Heart left ventricle (tissue), 16 donors: ENCODE measurements around the gene ATXN1. TPM values are rescaled to one million over a fixed set of nuclear protein-coding genes. Genes with fewer than 3 reads are reported as not detected.

Experiments used
- ATAC-seq, 4 donors: fragments of 200-7000 bp; cut with Tn5 transposase; one replicate each; pipeline ENCODE4 v1.9.1; 2020 to 2022; ENCODE audit warnings: moderate library complexity in 4 of 4, mild to moderate bottlenecking in 3 of 4, moderate number of reproducible peaks in 1 of 4
- DNase-seq, 5 donors: peaks; one replicate each; pipeline ENCODE4 v3.0.0-alpha.2; 2020
- H3K27ac ChIP-seq, 12 donors: fragments of 200-600 bp; sonication (generic) in 4 of 12; one replicate each; pipeline versions ENCODE4 v1.5.0 to v1.8.0; 2016 to 2022; ENCODE audit warnings: mild to moderate bottlenecking in 2 of 12
- H3K27me3 ChIP-seq, 9 donors: fragments of 200-600 bp; sonication (generic) in 2 of 9; one replicate each; pipeline versions ENCODE4 v1.5.1 to v1.8.0; 2016 to 2022; ENCODE audit warnings: mild to moderate bottlenecking in 3 of 9
- H3K36me3 ChIP-seq, 9 donors: fragments of 200-600 bp; sonication (generic) in 2 of 9; one replicate each; pipeline versions ENCODE4 v1.5.0 to v1.8.0; 2018 to 2022; ENCODE audit warnings: mild to moderate bottlenecking in 2 of 9
- H3K4me1 ChIP-seq, 12 donors: fragments of 200-600 bp; sonication (generic) in 4 of 12; one replicate each; pipeline versions ENCODE4 v1.5.0 to v1.8.0; 2016 to 2022; ENCODE audit warnings: mild to moderate bottlenecking in 3 of 12
- H3K4me3 ChIP-seq, 12 donors: fragments of 200-600 bp; sonication (generic) in 4 of 12; one replicate each; pipeline versions ENCODE4 v1.5.0 to v1.8.0; 2017 to 2022; ENCODE audit warnings: mild to moderate bottlenecking in 9 of 12, moderate library complexity in 4 of 12
- H3K9me3 ChIP-seq, 12 donors: fragments of 200-600 bp; sonication (generic) in 4 of 12; one replicate each; pipeline versions ENCODE4 v1.5.0 to v1.8.0; 2016 to 2022; ENCODE audit warnings: mild to moderate bottlenecking in 1 of 12
- CTCF ChIP-seq, 12 donors: fragments of 200-600 bp; sonication (generic) in 4 of 12; IDR thresholded peaks; one replicate each; pipeline versions ENCODE4 v1.5.0 to v1.8.0; 2018 to 2022; ENCODE audit warnings: antibody characterized with exemption in 12 of 12, mild to moderate bottlenecking in 5 of 12
- POLR2A ChIP-seq, 2 donors: fragments of 450-650 bp; IDR thresholded peaks; one replicate each; pipeline ENCODE4 v1.6.1; 2017; ENCODE audit warnings: antibody characterized with exemption in 2 of 2, mild to moderate bottlenecking in 2 of 2, moderate library complexity in 2 of 2
- WGBS, 4 donors: extraction: QIAGEN DNeasy Blood & Tissue Kit in 2 of 4; methylation state at CpG; one replicate each; pipeline versions ENCODE4 v1.1.5 to v1.1.7; 2013 to 2018; 5-methylcytosine and 5-hydroxymethylcytosine counted together
- intact Hi-C, 10 donors: fragments of 100-400 bp; cut with DNase I; formaldehyde crosslinking; loops; one replicate each; pipeline versions ENCODE4 v1.11.1 to v1.14.2; 2022
- polyA plus RNA-seq, 2 donors: library from polyadenylated mRNA; stranded (reverse); fragments of 200-250 nt; gene quantifications; one replicate each; pipeline ENCODE4 v1.2.3, GENCODE V29; 2013
- total RNA-seq, 9 donors: library from RNA; depleted of rRNA in 2 of 9; stranded (reverse); fragments of >200 nt in 2 of 9; fragmentation: NEBNext Ultra II Directional in 3 of 9; extraction: Animal tissue kit (Norgen Biotek cat#: 25700) in 3 of 9; gene quantifications; one replicate each; pipeline versions ENCODE4 v1.1.0 to v1.2.4, GENCODE V29; 2016 to 2023
- donor health status: ischemic (EF 13 %, LVEDD 7.1; RV severe dilation, severe dysfunction).
- donor health status: healthy with polysubstance abuse.
- donor health status: DM: no; HTN: yes; CAD: no.
- donor health status: DM: no; HTN: no; CAD: no.
- donor health status: ischemic (EF 25% LVEDD 6.9; RV normal size, moderate dysfunction).
- donor health status: ischemic (EF 25% LVEDD 5.7; RV mildly dilated, moderate dysfunction).
- donor health status: healthy.
- donor health status: DM: yes; HTN: yes; CAD: no.
- donor health status: ischemic (EF 35%, LVEDD 5.7; RV mildly dilated, moderate dysfunction).
- donor health status: nonischemic (EF 11% LVEDD 7.7; RV severe dilation, severe dysfunction).
- donor health status: DM: yes; HTN: yes; CAD: no.
- donor health status: PGD.
- donor health status: ischemic (EF 29% LVEDD 5.4; RV normal size, mild dysfunction).
- donor health status: nonischemic (EF 23%, LVEDD 6.1; RV moderate dilation, normal function).

The ATXN1 gene
- total and polyA plus RNA-seq, 11 donors, result 8.7 to 51.8 (median 36.0) TPM

- Histone ChIP-seq H3K36me3 (peaks cover 0 to 27% (median 22%) of the 10 kb centered on the region in 9 donors), H3K27ac (no peak overlapping the region), H3K4me1 (peaks cover 0 to 29% (median 19%) of the 10 kb centered on the region in 12 donors), H3K27me3 (no peaks in the 10 kb centered on the region), H3K9me3 (no peaks in the 10 kb centered on the region), H3K4me3 (no peak overlapping the region)
- WGBS, 4 donors, result 94 to 96% (median 95%) methylated on average over 29 to 43 of the region's 43 CpGs
- ATAC-seq (no peak), DNase-seq (peak in 2 of 5 donors; percentile 22 to 24)
- intact Hi-C loops, result loop anchor here in 2 of 10 donors (5.0 to 10.0 kb wide), 3 partner anchors 40 to 95 kb away; partner anchors contain the start of gene GMPR (in 1 of the 2)
- TF ChIP-seq POLR2A (IDR thresholded peaks at IDR 0.05) (no peak), CTCF (IDR thresholded peaks at IDR 0.05) (no peak)
These were observed 434.1 kb downstream of the ATXN1 start for GRCh38 chr6:16326971-16327776.

- peaks cover 0 to 29% (median 19%) of the 10 kb centered on the region in 12 donors for H3K4me1 ChIP-seq
- whole genome bisulfite sequencing, 4 donors, result 95 to 98% (median 97%) methylated on average over 19 to 22 of the region's 22 CpGs
- H3K36me3 ChIP-seq, result peaks cover 0 to 27% (median 22%) of the 10 kb centered on the region in 9 donors
- TF ChIP-seq POLR2A (IDR thresholded peaks at IDR 0.05) (no peak), CTCF (IDR thresholded peaks at IDR 0.05) (no peak)
- H3K27ac ChIP-seq, result no peak overlapping the region
- H3K27me3 ChIP-seq, result no peaks in the 10 kb centered on the region
- intact Hi-C loops, result loop anchor here in 2 of 10 donors (5.0 to 10.0 kb wide), 3 partner anchors 39 to 94 kb away; partner anchors contain the start of gene GMPR (in 1 of the 2)
- ATAC-seq (no peak), DNase-seq (peak in 1 of 5 donors; percentile 20)
- H3K4me3 ChIP-seq, result no peak overlapping the region
- H3K9me3 ChIP-seq, result no peaks in the 10 kb centered on the region
These were observed 434.7 kb downstream of the ATXN1 start for GRCh38 chr6:16326531-16326930.

GRCh38 chr6:16324606-16325225 lies 436.5 kb downstream of the ATXN1 start:
- ATAC-seq (no peak), DNase-seq (peak in 1 of 5 donors; percentile 9)
- no peak overlapping the region for H3K27ac ChIP-seq
- peaks cover 0 to 27% (median 22%) of the 10 kb centered on the region in 9 donors for H3K36me3 ChIP-seq
- no peaks in the 10 kb centered on the region for H3K27me3 ChIP-seq
- intact Hi-C loops, result loop anchor here in 3 of 10 donors (5.0 to 10.0 kb wide), 4 partner anchors 37 to 92 kb away; partner anchors contain the start of gene GMPR (in 2 of the 3)
- H3K4me1 ChIP-seq, result peaks cover 3 to 43% (median 35%) of the 10 kb centered on the region in 12 donors
- TF ChIP-seq POLR2A (IDR thresholded peaks at IDR 0.05) (no peak), CTCF (IDR thresholded peaks at IDR 0.05) (no peak)
- no peaks in the 10 kb centered on the region for H3K9me3 ChIP-seq
- H3K4me3 ChIP-seq, result no peak overlapping the region
- 91 to 94% (median 92%) methylated on average over 7 of the region's 7 CpGs for WGBS, 4 donors

- Histone ChIP-seq H3K4me3 (no peak overlapping the region), H3K27me3 (no peaks in the 10 kb centered on the region), H3K9me3 (no peaks in the 10 kb centered on the region), H3K4me1 (peaks cover 3 to 48% (median 41%) of the 10 kb centered on the region in 12 donors), H3K27ac (no peak overlapping the region), H3K36me3 (peaks cover 0 to 27% (median 22%) of the 10 kb centered on the region in 9 donors)
- TF ChIP-seq CTCF (IDR thresholded peaks at IDR 0.05) (no peak), POLR2A (IDR thresholded peaks at IDR 0.05) (no peak)
- DNase-seq, result peak in 1 of 5 donors; percentile 4
- no peak for ATAC-seq
- 97 to 100% (median 98%) methylated on average over 2 of the region's 2 CpGs for WGBS, 4 donors
- intact Hi-C loops, result loop anchor here in 2 of 10 donors (5.0 to 10.0 kb wide), 2 partner anchors 87 to 89 kb away; partner anchors contain the start of gene GMPR (in 2 of the 2)
These were observed 437.1 kb downstream of the ATXN1 start for GRCh38 chr6:16324184-16324583.
